D721Med (cell line): ENCODE results near the gene CPNE7.

Source experiments
- DNase-seq: peaks from one replicate; pipeline ENCODE4 v3.0.0; 2011; ENCODE audit warnings: low spot score; ENCODE audit not compliant: insufficient read length
- FAIRE-seq: peaks from 2 replicates; lab custom pipeline; 2011; peaks lifted over from hg19 to GRCh38; lab: Jason Lieb, UNC
- CTCF ChIP-seq: IDR thresholded peaks from 2 replicates; pipeline ENCODE4 v1.5.1; 2012; ENCODE audit warnings: mild to moderate bottlenecking, control low read depth; ENCODE audit not compliant: insufficient read depth; ENCODE audit errors: missing control alignments

Gene CPNE7

GRCh38 chr16:89596957-89597649 is 21.5 kb downstream of the CPNE7 start:
- FAIRE-seq (no peak), DNase-seq (no peak)
- no peak for TF ChIP-seq CTCF

GRCh38 chr16:89598199-89598598 is 22.6 kb downstream of the CPNE7 start:
- no peak for TF ChIP-seq CTCF
- FAIRE-seq (no peak), DNase-seq (no peak)

- DNase-seq (no peak), FAIRE-seq (no peak)
- TF ChIP-seq CTCF: peak; percentile 31
Observed at GRCh38 chr16:89599451-89599858, 23.9 kb downstream of the CPNE7 start.

- no peak for DNase-seq
- no peak for FAIRE-seq
- no peak for TF ChIP-seq CTCF
Observed at GRCh38 chr16:89599902-89600301, 24.3 kb downstream of the CPNE7 start.

GRCh38 chr16:89600427-89600826 is 24.9 kb downstream of the CPNE7 start:
- no peak for DNase-seq
- FAIRE-seq: no peak
- TF ChIP-seq CTCF: no peak

GRCh38 chr16:89600956-89601355 is 25.4 kb downstream of the CPNE7 start:
- no peak for FAIRE-seq

More at GRCh38 chr16:89600956-89601355, 25.4 kb downstream of the CPNE7 start:
- TF ChIP-seq CTCF: no peak
- no peak for DNase-seq
